HG03139 (cell line): Measurements from ENCODE around the gene EIF3L.
A peak's percentile ranks its signal among the peaks of the same experiment; 100 is the strongest.

Source experiments
- ATAC-seq: cut with Tn5 transposase; IDR thresholded peaks from one replicate; pipeline ENCODE4 v1.9.1; 2021; ENCODE audit not compliant: unreplicated experiment

EIF3L gene

DNA sequence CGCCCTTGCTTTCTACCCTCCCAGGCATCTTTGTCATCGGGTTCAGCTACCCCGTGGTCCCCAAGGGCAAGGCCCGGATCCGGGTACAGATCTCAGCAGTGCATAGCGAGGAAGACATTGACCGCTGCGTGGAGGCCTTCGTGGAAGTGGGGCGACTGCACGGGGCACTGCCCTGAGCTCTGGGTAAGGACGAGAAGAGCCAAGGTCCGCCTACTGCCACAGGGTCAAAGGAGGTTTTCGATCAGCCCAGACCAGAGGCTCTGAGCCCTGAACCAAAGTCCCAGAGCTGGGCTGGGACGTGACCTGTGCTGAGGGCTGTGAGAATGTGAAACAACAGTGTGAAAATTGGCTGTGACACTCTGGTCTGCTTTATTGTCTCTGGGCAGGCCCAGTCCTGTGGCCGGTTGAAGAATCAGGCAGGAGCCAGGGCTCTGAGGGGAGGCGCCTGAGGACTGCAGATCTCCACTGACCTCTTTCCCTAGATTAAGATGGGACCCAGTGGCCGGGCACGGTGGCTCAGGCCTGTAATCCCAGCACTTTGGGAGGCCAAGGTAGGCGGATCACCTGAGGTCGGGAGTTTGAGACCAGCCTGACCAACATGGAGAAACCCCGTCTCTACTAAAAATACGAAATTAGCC, 32.6 kb upstream of the EIF3L start:
- no peak for ATAC-seq

DNA sequence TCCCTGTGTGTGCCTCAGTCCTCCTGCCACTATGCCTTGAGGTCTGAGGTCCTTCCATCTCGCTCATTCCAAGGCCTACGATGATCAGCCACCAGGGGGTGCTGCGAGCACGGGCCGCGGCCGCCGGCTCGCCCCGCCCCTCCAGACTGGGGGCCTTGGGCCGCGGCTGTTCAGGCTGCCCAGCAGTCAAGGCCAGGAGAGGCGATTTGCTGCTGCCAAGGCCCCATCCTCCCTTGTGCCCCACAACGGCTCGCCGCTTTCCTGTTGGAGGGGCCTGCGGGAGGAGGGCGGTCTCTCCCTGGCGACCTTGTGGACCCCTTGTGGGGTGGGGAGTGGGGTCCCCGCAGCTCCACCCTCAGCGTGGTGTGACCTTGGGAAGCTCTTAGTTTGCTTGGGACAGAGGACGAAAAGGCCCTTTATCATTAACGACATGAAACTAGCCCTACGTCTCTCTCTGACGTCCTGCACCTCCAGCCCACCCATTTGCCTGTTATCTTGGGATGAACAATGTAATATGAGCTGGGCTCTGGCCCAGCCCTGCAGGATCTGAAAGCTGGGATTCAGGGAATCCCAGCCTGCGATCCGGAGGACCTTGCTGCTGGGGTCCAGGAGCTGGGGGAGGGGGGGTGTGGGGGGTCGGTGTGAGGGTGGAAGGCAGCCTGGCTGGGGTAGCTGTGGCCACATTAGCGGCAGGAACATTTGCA, 31.4 kb upstream of the EIF3L start:
- peak; percentile 60 for ATAC-seq

DNA sequence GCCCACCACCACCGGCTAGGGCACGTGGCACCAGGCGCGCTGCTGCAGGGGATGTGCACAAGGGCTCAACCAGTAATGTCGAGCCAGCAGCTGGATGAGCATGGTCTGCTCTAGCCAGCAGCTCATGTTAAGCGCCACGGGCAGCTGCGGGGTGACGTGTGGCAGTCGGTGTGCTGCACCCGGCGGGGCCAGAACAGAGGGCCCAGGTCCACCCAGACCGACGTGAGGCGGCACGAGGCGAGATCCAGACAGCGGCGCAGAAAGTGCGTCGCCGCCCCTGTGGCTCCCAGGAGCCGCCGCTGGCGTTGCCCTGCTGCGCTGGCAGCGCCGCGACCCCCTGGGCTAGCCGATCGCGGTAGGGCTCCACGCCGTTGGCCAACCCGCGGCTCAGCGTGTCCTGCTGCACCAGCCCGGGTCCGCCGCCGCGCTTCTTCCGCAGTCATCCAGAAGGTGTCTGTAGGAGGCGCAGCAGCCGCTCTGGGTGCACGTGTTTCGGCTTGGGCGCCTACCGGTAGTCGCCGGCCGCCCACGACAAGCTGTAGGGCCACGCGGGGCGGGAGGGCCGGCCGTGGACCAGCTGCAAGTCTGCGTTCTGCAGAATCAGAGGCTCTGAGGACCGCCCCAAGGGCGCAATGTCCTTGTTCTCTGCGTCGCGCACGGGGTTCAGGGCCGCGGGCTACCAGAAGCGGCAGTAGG, 30.7 kb upstream of the EIF3L start:
- no peak for ATAC-seq

DNA sequence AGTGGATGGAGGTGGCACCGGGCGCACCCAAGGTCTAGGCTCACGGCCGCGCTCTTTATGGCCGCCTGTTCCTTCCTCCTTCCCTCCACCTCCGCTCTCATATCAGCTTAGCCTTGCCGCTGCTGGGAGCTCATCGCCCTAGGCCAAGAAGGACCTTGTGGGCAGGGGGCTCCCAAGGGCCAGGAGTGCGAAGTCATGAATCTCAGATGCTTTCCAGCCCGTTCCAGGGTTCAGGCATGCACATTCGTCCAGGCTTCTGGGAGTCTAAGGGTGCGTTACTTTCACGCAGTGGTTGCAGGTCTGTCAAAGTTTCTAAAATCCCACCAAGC, 30.1 kb upstream of the EIF3L start:
- ATAC-seq = no peak

DNA sequence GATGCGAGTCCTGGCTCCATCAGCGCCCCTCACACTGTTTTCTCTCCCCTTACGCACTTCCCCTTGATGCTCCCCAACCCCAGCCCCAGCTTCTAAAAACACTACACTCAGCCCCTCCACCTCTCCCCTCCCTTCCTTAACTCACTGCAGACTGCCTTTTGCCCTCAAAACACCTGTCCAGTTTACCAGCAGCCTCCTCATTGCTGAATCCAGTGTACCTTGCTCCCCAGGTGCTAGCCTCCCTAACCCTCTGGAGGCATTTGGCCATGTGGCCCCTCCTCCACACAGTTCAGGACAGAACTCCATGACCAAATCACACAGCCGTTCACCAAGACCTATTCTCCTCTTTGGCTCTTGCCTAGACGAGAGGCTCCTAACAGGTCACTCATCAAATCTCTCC, 28.9 kb upstream of the EIF3L start:
- ATAC-seq = no peak

DNA sequence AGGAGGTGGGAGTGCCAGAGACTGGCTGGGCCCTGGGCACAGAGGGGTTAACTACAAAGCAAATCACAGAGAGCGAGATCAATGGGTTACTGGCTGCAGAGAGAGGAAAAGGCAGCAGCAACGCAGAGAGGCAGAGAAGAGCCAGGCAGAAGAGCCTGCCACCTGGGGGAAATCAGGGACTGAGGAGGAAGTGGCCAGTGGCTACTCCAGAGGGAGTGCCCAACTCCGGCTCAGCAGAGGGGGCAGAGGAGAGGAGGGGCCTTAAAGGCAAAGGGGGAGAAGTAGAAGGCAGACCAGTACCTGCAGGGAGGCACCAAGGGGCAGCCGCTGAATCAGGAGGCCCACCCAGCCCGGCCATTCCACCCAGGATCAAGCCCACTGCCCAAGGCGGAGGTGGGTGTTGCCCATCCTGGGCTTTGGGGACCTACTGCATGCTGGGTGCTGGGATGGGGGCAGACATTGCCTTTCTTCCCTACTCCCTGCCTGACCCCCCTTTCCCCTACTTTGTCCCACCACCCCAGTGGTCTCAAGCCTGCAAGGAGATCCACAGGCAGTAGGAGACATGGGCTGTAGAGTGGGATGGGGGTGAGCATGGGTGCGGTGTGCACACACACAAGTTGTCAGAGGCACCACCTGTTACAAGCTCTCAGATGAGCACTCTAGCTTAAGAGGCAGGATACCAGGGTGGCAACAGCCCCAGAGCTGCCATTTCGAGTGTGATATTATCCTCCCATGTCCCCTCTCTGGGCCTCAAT, 27.0 kb upstream of the EIF3L start:
- ATAC-seq = no peak

DNA sequence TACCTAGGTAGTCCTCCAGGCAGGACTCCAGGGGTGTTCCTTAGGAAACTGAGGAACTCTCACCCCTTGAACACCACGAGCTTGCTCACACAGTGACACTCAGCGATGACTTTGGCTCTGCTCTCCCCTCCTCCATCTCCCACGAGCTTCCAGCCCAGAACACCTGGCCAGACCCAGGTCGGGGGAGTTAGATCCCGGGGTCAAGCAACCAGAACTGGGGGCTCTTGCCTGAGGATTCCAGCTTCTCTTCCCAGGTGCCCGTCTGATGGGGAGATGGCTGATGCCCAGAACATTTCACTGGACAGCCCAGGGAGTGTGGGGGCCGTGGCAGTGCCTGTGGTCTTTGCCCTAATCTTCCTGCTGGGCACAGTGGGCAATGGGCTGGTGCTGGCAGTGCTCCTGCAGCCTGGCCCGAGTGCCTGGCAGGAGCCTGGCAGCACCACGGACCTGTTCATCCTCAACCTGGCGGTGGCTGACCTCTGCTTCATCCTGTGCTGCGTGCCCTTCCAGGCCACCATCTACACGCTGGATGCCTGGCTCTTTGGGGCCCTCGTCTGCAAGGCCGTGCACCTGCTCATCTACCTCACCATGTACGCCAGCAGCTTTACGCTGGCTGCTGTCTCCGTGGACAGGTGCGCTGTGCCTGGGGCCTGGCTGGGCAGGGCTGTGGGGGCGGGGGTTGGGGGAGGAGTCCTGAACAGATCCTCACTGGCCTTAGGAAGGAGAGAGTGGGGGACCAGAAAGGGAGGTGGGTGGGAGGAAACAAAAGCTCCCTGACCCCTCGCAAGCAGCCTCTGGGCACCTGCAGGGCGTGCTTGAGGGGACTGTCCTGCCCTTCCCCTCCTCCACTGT, 25.9 kb upstream of the EIF3L start, which contains the start of gene GALR3:
Gene GALR3, plus strand, starts transcription at position 249 of the 852 bp plus-strand sequence. Its CDS starts 25 bp downstream, at position 274.
- no peak for ATAC-seq

DNA sequence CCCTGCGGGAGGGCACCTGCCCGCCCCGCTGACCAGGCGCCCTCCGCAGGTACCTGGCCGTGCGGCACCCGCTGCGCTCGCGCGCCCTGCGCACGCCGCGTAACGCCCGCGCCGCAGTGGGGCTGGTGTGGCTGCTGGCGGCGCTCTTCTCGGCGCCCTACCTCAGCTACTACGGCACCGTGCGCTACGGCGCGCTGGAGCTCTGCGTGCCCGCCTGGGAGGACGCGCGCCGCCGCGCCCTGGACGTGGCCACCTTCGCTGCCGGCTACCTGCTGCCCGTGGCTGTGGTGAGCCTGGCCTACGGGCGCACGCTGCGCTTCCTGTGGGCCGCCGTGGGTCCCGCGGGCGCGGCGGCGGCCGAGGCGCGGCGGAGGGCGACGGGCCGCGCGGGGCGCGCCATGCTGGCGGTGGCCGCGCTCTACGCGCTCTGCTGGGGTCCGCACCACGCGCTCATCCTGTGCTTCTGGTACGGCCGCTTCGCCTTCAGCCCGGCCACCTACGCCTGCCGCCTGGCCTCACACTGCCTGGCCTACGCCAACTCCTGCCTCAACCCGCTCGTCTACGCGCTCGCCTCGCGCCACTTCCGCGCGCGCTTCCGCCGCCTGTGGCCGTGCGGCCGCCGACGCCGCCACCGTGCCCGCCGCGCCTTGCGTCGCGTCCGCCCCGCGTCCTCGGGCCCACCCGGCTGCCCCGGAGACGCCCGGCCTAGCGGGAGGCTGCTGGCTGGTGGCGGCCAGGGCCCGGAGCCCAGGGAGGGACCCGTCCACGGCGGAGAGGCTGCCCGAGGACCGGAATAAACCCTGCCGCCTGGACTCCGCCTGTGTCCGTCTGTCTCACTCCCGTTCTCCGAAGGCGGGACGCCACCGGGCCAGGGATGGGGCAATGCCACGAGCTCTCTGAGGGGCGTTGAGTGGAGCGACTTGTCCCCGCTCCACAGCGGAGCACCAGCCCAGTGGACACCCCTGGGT, 24.3 kb upstream of the EIF3L start:
- ATAC-seq = no peak

DNA sequence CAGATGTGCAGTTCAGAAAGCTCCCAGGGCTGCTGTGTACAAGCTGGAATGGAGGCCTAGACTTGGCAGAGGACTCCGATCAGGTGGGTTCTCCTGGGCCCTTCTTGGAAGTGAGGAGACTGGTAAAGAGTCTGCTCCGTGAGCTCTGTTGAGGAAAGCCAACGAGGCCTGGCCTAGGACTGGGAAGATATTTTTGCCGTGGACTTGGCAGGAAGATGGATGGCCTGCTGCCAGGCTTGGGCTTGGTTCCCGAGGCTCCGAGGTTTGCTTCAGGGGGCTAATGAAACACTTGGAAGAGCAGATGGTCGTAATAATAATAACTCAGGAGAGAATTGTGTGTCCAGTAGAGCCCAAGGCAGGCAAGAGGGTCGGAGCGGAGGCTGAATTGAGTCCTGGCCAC, 22.2 kb upstream of the EIF3L start:
- ATAC-seq = no peak

DNA sequence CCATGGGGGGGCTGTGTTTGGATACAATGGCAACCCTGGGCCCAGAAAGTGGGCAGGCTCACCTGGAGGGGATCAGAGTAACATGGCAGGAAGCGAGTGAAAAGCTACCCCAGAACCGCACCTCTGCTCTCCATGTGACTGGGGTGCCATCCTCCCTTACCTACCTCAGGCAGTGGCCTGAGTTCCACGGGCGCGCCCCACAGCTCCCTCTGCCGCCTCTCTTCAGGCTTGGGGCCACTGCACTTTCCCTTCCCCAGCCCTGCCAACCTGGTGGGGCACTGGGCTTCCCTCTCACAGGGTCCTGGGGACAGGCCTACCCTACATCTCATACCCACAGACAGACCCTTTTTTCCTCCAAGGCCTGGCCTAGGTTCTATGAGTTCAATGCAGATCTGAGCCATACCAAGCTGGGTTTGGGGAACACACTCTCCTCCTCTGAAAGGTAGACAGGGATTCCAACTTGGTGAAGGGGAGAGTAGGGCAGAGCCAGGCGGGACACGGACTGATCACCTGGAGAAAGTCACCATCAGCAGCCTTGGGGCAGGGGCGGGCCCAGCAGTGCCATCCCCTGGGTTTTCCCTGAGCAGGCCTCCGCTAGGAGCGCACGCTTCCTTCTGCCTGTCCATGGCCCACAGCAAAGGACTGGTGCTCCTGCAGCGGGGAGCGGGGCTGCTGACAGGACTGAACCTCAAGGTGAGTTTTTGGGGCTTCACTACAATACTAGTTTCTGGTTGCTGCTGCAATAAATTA, 19.0 kb upstream of the EIF3L start:
- ATAC-seq = no peak

DNA sequence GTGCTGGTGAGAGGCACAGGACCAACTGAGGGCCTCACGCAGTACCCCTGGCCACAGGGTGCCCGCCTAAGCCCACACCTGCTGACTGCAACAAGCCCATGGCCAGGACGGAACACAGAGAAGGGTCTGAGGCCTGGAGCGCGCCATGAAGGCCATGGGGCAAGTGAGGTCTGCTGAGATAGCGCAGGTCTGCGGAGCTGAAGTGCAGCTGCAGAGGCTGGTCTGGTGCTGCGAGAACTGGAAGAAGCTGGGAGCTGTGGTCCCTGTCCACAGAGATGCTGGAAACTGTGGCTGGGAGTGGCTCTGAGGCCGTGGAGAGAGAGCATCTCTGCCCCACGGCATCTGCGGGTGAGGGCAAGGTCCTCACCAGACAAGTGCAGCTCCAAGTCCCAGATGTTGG, 17.7 kb upstream of the EIF3L start:
- ATAC-seq = no peak

DNA sequence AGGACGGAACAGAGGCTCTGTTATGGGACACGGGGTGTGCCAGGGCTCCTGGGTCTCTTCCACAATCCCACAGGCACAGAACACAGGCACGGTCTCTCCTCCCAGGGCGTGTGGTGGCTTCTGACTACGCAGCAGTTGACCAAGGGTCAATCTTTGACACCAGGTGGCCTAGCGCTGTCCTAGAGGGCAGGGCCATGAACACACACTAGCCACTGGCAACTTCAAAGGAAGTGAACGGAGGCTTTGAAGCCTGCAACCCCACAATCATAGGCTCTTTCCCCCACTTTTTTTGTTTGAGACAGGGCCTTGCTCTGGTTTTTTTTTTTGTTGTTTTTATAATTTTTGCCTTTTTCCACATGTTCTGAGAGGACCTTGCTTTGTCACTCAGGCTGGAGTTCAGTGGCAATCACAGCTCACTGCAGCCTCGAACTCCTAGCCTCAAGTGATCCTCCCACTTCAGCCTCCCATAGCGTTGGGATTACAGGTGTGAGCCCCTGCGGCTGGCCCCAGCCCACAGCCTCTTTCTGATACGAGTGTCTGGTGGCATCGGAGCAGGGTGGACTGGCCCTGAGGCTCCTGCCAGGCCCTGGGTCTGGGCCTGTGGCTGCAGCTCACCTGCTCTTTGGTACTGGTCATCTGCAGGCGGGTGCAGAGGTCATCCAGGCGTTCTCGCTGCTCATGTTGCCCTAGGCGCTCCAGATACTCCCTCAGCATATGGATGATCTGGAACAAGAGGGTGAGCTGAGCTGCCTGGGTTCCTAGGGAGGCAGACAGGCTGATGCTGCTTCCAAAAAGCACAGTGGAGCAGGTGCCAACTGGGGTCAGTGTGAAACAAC, 17.0 kb upstream of the EIF3L start:
- no peak for ATAC-seq

DNA sequence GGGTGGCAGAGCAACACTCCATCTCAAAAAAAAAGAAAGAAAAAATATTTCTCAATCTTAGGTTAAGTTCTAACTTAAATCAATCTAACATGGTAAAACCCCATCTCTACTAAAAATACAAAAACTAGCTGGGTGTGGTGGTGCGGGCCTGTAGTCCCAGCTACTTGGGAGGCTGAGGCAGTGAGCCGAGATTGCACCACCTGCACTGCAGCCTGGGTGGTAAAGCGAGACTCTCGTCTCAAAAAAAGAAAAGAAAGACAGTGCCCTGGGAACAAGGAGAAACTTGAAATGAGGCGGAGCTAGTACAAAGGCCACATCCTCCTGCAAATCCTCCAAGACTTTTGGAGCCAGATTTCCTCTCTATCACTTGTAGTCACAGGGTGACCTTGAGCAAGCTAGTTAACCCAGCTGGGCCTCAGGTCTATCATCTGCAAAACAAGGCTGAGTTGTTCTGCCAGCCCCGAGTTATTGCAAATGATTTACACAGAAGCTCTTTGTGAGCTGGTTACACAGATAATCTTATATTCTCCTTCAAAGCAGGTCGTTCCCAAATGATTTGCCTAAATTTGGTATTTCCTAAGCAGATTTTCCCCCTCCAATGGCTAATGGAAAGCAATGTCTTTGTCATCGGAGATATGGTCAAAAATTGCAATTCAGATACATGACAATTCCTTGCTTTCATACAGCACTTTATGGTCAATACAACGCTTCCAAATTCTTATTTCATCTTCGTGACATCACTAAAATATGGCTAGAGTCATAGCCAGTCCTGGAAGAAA, 7.0 kb upstream of the EIF3L start:
- ATAC-seq = no peak

DNA sequence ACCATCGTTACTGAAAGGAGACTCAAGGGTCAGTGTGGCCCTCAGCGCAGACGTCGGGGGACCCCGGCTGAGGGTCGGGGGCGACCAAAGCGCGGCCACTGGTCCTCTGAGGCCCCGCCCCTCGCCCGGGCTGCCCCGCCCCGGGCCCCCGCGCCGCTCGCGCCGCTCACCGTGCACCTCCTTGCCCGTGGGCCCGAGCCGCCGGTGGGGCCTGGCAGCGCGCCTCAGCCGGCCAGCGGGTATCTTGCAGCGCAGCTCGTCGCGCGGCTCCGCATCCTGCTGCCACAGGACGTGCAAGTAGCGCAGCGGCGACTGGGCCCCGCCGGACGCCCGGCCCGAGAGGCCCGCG, 5.5 kb upstream of the EIF3L start:
- ATAC-seq = peak; percentile 44

DNA sequence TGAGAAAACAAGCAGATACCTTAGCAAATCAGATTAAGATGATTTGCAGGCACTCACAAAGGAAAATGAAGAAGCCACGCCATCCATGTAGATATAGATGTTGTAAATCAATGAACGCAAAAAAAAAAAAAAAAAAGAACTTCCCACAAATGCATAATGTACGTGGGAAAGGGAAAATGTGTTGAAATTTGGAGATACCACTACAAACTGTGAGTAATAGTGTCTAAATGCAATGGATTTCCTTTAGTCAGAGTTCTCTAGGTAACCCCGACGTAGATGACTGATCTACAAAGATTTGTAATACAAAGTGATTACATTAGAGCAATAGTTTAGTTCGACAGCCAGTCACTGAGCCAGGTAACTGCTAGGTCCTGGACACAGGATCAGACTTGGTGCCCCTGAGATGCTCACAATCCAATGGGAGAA, 4.3 kb upstream of the EIF3L start:
- no peak for ATAC-seq

DNA sequence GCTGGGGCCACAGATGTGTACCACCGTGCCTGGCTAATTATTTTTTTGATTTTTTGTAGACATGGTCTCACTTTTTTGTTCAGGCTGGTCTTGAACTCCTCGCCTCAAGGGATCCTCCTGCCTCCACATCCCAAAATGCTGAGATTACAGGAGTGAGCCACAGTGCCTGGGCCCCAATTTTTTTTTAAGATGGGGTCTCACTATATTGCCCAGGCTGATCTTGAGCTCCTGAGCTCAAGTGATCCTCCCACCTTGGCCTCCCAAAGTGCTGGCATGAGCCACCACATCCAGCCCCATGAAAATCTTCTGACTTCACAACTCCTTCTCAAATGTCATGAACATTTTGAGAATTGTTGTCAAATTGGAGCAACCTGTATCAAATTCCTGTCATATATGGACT, 2.8 kb upstream of the EIF3L start:
- ATAC-seq = no peak

DNA sequence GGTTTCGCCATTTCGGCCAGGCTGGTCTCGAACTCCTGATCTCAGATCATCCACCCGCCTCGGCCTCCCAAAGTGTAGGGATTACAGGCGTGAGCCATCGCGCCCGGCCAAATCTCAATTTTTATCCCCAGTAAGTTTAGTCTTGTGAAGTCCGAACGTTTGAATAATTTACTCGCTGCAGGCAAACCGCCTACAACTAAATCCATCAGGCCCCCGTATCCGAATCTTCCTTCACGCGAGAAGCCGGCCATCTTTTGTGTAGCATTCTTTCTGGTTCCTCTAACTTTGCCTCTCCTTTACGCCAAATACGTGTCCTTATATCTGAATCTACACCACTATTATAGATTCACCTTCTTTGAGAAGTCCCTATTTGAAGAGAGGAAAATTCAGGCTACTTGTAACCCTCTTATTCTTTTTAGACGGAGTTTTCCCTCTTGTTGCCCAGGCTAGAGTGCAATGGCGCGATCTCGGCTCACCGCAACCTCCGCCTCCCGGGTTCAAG, 581 bp upstream of the EIF3L start:
- ATAC-seq = no peak
